IMR-90 (cell line): ENCODE measurements around the gene EYS. TPM values are rescaled to one million over a fixed set of nuclear protein-coding genes. Genes with fewer than 3 reads are reported as not detected.

Source experiments
- ATAC-seq: fragments of 200-7000 bp; cut with Tn5 transposase; 2 replicates; pipeline ENCODE4 v1.9.1; 2020; ENCODE audit warnings: low read depth, mild to moderate bottlenecking, moderate library complexity
- BruUV-seq: library from RNA; stranded (reverse); fragments of 400-500 nt; replicated peaks from 2 replicates; lab custom pipeline; 2021; lab: Mats Ljungman, UMichigan
- CTCF ChIA-PET: fragments of 300-600 bp; formaldehyde crosslinking; extraction: SDS; loops from one replicate; lab custom pipeline; 2021; ENCODE audit warnings: antibody characterized with exemption; lab: Yijun Ruan, JAX
- POLR2A ChIA-PET: fragments of 300-600 bp; sonication (Branson Sonifier 250); formaldehyde crosslinking; loops from one replicate; lab custom pipeline; 2022; ENCODE audit warnings: antibody characterized with exemption; ENCODE audit not compliant: unreplicated experiment; lab: Charles Lee
- DNase-seq: peaks from one replicate; pipeline ENCODE4 v3.0.0; 2013
- H2AFZ ChIP-seq: replicated peaks from 2 replicates; pipeline ENCODE3; 2013; ENCODE audit warnings: low read length, mild to moderate bottlenecking; ENCODE audit not compliant: poor library complexity
- H2AK5ac ChIP-seq: 2 replicates; pipeline ENCODE4 v1.6.1; 2013; ENCODE audit warnings: low read depth, low read length, inconsistent platforms
- H2AK9ac ChIP-seq: replicated peaks from 2 replicates; pipeline ENCODE3; 2013; ENCODE audit warnings: mild to moderate bottlenecking, low read depth, low read length, moderate library complexity; ENCODE audit not compliant: poor library complexity
- H2BK120ac ChIP-seq: 2 replicates; pipeline ENCODE4 v1.6.1; 2013; ENCODE audit warnings: low read depth, low read length, inconsistent platforms
- H2BK15ac ChIP-seq: 3 replicates; pipeline ENCODE4 v1.6.1; 2013; ENCODE audit warnings: low read depth, low read length, inconsistent platforms
- H2BK20ac ChIP-seq: 2 replicates; pipeline ENCODE4 v1.6.1; 2013; ENCODE audit warnings: low read depth, mild to moderate bottlenecking, inconsistent platforms, low read length, moderate library complexity
- H2BK5ac ChIP-seq: 2 replicates; pipeline ENCODE4 v1.6.1; 2013; ENCODE audit warnings: mild to moderate bottlenecking, low read depth, low read length, inconsistent platforms; ENCODE audit not compliant: poor library complexity, severe bottlenecking
- H3K14ac ChIP-seq: replicated peaks from 2 replicates; pipeline ENCODE4 v1.6.1; 2013; ENCODE audit warnings: low read depth, low read length, inconsistent platforms
- H3K18ac ChIP-seq: 2 replicates; pipeline ENCODE4 v1.6.1; 2013; ENCODE audit warnings: low read depth, low read length, control low read depth
- H3K23ac ChIP-seq: 2 replicates; pipeline ENCODE4 v1.6.1; 2013; ENCODE audit warnings: low read depth, low read length, inconsistent platforms
- H3K27ac ChIP-seq: 2 replicates; pipeline ENCODE4 v1.5.1; 2013; ENCODE audit warnings: mild to moderate bottlenecking, control low read depth, low read length; ENCODE audit not compliant: insufficient read depth
- H3K27me3 ChIP-seq: 2 replicates; pipeline ENCODE4 v1.6.1; 2013; ENCODE audit warnings: low read length; ENCODE audit not compliant: control insufficient read depth, insufficient read depth
- H3K36me3 ChIP-seq: 2 replicates; pipeline ENCODE4 v1.6.1; 2013; ENCODE audit warnings: low read length, mixed read lengths; ENCODE audit not compliant: control insufficient read depth, insufficient read depth
- H3K4ac ChIP-seq: 2 replicates; pipeline ENCODE4 v1.6.1; 2013; ENCODE audit warnings: low read depth, low read length, inconsistent platforms
- H3K4me1 ChIP-seq: 2 replicates; pipeline ENCODE4 v1.6.1; 2013; ENCODE audit warnings: low read length, mixed read lengths; ENCODE audit not compliant: control insufficient read depth, insufficient read depth
- H3K4me2 ChIP-seq: 2 replicates; pipeline ENCODE4 v1.6.1; 2013; ENCODE audit warnings: low read depth, mild to moderate bottlenecking, control low read depth, low read length, moderate library complexity
- H3K4me3 ChIP-seq: 2 replicates; pipeline ENCODE4 v1.5.1; 2013; ENCODE audit warnings: low read depth, mild to moderate bottlenecking, control low read depth, low read length, moderate library complexity; ENCODE audit not compliant: insufficient read depth
- H3K56ac ChIP-seq: 2 replicates; pipeline ENCODE4 v1.6.1; 2013; ENCODE audit warnings: low read length, inconsistent platforms; ENCODE audit not compliant: insufficient read depth; ENCODE audit errors: extremely low read depth
- H3K79me1 ChIP-seq, 2 experiments: 2 replicates each; pipeline ENCODE4 v1.6.1; 2013; ENCODE audit warnings: low read length in 2 of 2, inconsistent platforms in 1 of 2, low read depth in 1 of 2
- H3K9ac ChIP-seq: 2 replicates; pipeline ENCODE4 v1.6.1; 2013; ENCODE audit warnings: low read depth, low read length, control low read depth
- H3K9me1 ChIP-seq: 2 replicates; pipeline ENCODE4 v1.6.1; 2013; ENCODE audit warnings: low read length, inconsistent platforms; ENCODE audit not compliant: insufficient read depth
- H3K9me3 ChIP-seq: 2 replicates; pipeline ENCODE4 v1.6.1; 2013; ENCODE audit warnings: low read length; ENCODE audit not compliant: control insufficient read depth, insufficient read depth
- H4K20me1 ChIP-seq: 2 replicates; pipeline ENCODE4 v1.6.1; 2013; ENCODE audit warnings: low read length, inconsistent platforms; ENCODE audit not compliant: insufficient read depth
- H4K5ac ChIP-seq: 2 replicates; pipeline ENCODE4 v1.6.1; 2013; ENCODE audit warnings: mild to moderate bottlenecking, low read depth, low read length, control low read depth
- H4K8ac ChIP-seq, 2 experiments: 2 replicates each; pipeline ENCODE4 v1.6.1; 2013; ENCODE audit warnings: low read depth in 2 of 2, low read length in 2 of 2, control low read depth in 1 of 2, inconsistent platforms in 1 of 2
- H4K91ac ChIP-seq: 2 replicates; pipeline ENCODE4 v1.6.1; 2013; ENCODE audit warnings: low read depth, low read length, inconsistent platforms; ENCODE audit not compliant: insufficient read depth
- BHLHE40 ChIP-seq: fragments of 150-350 bp; IDR thresholded peaks from 2 replicates; pipeline ENCODE4 v1.6.1; 2016; ENCODE audit warnings: mild to moderate bottlenecking, low read depth, low read length
- CEBPB ChIP-seq: IDR thresholded peaks from 2 replicates; pipeline ENCODE4 v1.6.1; 2012; ENCODE audit warnings: low read depth, low read length, improper control_type of control experiment
- CHD1 ChIP-seq: IDR thresholded peaks from 2 replicates; pipeline ENCODE4 v1.6.1; 2012; ENCODE audit warnings: low read depth, low read length, improper control_type of control experiment
- MAFK ChIP-seq: IDR thresholded peaks from 2 replicates; pipeline ENCODE4 v1.6.1; 2012; ENCODE audit warnings: low read depth, low read length, improper control_type of control experiment
- MAZ ChIP-seq: IDR thresholded peaks from 2 replicates; pipeline ENCODE4 v1.6.1; 2012; ENCODE audit warnings: low read depth, mild to moderate bottlenecking, low read length, improper control_type of control experiment, moderate library complexity, borderline replicate concordance
- MXI1 ChIP-seq: IDR thresholded peaks from 2 replicates; pipeline ENCODE4 v1.6.1; 2012; ENCODE audit warnings: low read depth, mild to moderate bottlenecking, low read length, moderate library complexity, borderline replicate concordance
- NFE2L2 ChIP-seq: fragments of 150-350 bp; IDR thresholded peaks from 2 replicates; pipeline ENCODE4 v1.6.1; 2016; ENCODE audit warnings: low read depth, mild to moderate bottlenecking, low read length
- POLR2A ChIP-seq: IDR thresholded peaks from 2 replicates; pipeline ENCODE4 v1.6.1; 2012; ENCODE audit warnings: mild to moderate bottlenecking, low read depth, low read length
- RAD21 ChIP-seq: IDR thresholded peaks from 2 replicates; pipeline ENCODE4 v1.6.1; 2012; ENCODE audit warnings: low read length, improper control_type of control experiment
- RCOR1 ChIP-seq: IDR thresholded peaks from 2 replicates; pipeline ENCODE4 v1.6.1; 2012; ENCODE audit warnings: mild to moderate bottlenecking, low read length, improper control_type of control experiment; ENCODE audit not compliant: insufficient replicate concordance
- SMC3 ChIP-seq: fragments of 150-350 bp; IDR thresholded peaks from 2 replicates; pipeline ENCODE4 v1.6.1; 2016; ENCODE audit warnings: low read depth, mild to moderate bottlenecking, antibody characterized with exemption, low read length, moderate library complexity
- WGBS, 2 experiments: methylation state at CpG; one replicate each; pipeline versions ENCODE4 v1.1.5 to v1.1.7; 2013; ENCODE audit warnings: missing lambda C conversion rate in 2 of 2; ENCODE audit not compliant: insufficient read length in 1 of 2; ENCODE audit errors: extremely low coverage in 2 of 2; 5-methylcytosine and 5-hydroxymethylcytosine counted together
- dilution Hi-C: fragments of 300-500 bp; cut with HindIII; formaldehyde crosslinking; loops from one replicate; pipeline ENCODE4 v1.14.3; 2018; ENCODE audit warnings: low sequenced_read_pairs; ENCODE audit not compliant: unreplicated experiment
- in situ Hi-C: fragments of 300-500 bp; cut with MboI; formaldehyde crosslinking; loops from 3 replicates; pipeline ENCODE4 v1.14.3; 2019; ENCODE audit warnings: low sequenced_read_pairs, inconsistent platforms, mixed read lengths
- intact Hi-C: fragments of 100-400 bp; cut with micrococcal nuclease; formaldehyde crosslinking; loops from 2 replicates; pipeline ENCODE4 v1.10.0; 2022
- polyA plus RNA-seq, 3 experiments: library from polyadenylated mRNA; depleted of rRNA; stranded (reverse); fragments of >200 nt; gene quantifications; 2 replicates each; pipeline ENCODE4 v1.2.3, GENCODE V29; 2012; ENCODE audit warnings: low replicate concordance in 1 of 3
- total RNA-seq: library from RNA; depleted of rRNA; stranded (reverse); fragments of >200 nt; gene quantifications from 2 replicates; pipeline ENCODE4 v1.2.3, GENCODE V29; 2012
- TF ChIP-seq, protein P1 (sequence below): conservative IDR thresholded peaks from 2 replicates; pipeline ENCODE4 v1.5.1; 2012; ENCODE audit warnings: mild to moderate bottlenecking, low read depth, low read length, improper control_type of control experiment
- TF ChIP-seq, protein P2 (sequence below): fragments of 150-350 bp; IDR thresholded peaks from 2 replicates; pipeline ENCODE4 v1.6.1; 2017; ENCODE audit warnings: mild to moderate bottlenecking, antibody characterized with exemption, low read length, low read depth

EYS gene
- total and polyA plus RNA-seq, 2 of the 4 experiments (the other 2 are of a cell fraction): under 0.01 TPM; not detected in 1

GRCh38 chr6:64046746-64047208 lies 1660.2 kb downstream of the EYS start:
- no peaks in the 10 kb centered on the region for H3K4me1 ChIP-seq
- no peak overlapping the region for H3K4me2 ChIP-seq
- H4K5ac ChIP-seq: no peak overlapping the region
- H3K27me3 ChIP-seq: no peaks in the 10 kb centered on the region
- H2BK20ac ChIP-seq: no peak overlapping the region
- DNase-seq: no peak
- H2BK15ac ChIP-seq: no peak overlapping the region
- H3K79me1 ChIP-seq: no peaks in the 10 kb centered on the region
- no peak overlapping the region for H2AFZ ChIP-seq
- TF ChIP-seq MAFK: no peak
- no peak for TF ChIP-seq MAZ
- TF ChIP-seq CEBPB: no peak
- no peak for TF ChIP-seq CHD1
- TF ChIP-seq, protein P1, sequence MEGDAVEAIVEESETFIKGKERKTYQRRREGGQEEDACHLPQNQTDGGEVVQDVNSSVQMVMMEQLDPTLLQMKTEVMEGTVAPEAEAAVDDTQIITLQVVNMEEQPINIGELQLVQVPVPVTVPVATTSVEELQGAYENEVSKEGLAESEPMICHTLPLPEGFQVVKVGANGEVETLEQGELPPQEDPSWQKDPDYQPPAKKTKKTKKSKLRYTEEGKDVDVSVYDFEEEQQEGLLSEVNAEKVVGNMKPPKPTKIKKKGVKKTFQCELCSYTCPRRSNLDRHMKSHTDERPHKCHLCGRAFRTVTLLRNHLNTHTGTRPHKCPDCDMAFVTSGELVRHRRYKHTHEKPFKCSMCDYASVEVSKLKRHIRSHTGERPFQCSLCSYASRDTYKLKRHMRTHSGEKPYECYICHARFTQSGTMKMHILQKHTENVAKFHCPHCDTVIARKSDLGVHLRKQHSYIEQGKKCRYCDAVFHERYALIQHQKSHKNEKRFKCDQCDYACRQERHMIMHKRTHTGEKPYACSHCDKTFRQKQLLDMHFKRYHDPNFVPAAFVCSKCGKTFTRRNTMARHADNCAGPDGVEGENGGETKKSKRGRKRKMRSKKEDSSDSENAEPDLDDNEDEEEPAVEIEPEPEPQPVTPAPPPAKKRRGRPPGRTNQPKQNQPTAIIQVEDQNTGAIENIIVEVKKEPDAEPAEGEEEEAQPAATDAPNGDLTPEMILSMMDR: no peak
- no peak for TF ChIP-seq RAD21
- TF ChIP-seq, protein P2, sequence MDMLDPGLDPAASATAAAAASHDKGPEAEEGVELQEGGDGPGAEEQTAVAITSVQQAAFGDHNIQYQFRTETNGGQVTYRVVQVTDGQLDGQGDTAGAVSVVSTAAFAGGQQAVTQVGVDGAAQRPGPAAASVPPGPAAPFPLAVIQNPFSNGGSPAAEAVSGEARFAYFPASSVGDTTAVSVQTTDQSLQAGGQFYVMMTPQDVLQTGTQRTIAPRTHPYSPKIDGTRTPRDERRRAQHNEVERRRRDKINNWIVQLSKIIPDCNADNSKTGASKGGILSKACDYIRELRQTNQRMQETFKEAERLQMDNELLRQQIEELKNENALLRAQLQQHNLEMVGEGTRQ: no peak
- TF ChIP-seq MXI1: no peak
- TF ChIP-seq NFE2L2: no peak
- no peak for TF ChIP-seq RCOR1
- TF ChIP-seq BHLHE40: no peak
- no peak for TF ChIP-seq POLR2A
- TF ChIP-seq SMC3: no peak
- H3K18ac ChIP-seq: no peak overlapping the region
- H3K4me3 ChIP-seq: no peak overlapping the region
- CTCF ChIA-PET: interaction anchor here (0.6 kb wide), 1 partner anchor 103 kb away, joined by 3 read pairs; no protein-coding TSS in a partner anchor
- no peak overlapping the region for H2AK5ac ChIP-seq
- H2BK5ac ChIP-seq: no peak overlapping the region
- H3K9me1 ChIP-seq: no peaks in the 10 kb centered on the region
- intact Hi-C loops: no loop called here
- H2BK120ac ChIP-seq: no peak overlapping the region
- in situ Hi-C loops: no loop called here
- no peak for ATAC-seq
- H3K27ac ChIP-seq: no peak overlapping the region
- H3K56ac ChIP-seq: no peak overlapping the region
- no peaks in the 10 kb centered on the region for H3K9me3 ChIP-seq
- H3K14ac ChIP-seq: no peak overlapping the region
- no peak overlapping the region for H3K4ac ChIP-seq
- POLR2A ChIA-PET: no interaction called here
- H2AK9ac ChIP-seq: no peak overlapping the region
- H3K9ac ChIP-seq: no peak overlapping the region
- dilution Hi-C loops: no loop called here
- no TSS peak for BruUV-seq
- no CpG with 5 or more reads among the region's 1 CpG for WGBS, 2 experiments
- no peak overlapping the region for H3K23ac ChIP-seq
- no peak overlapping the region for H4K8ac ChIP-seq
- no peaks in the 10 kb centered on the region for H3K36me3 ChIP-seq
- H4K91ac ChIP-seq: no peak overlapping the region
- H4K20me1 ChIP-seq: no peaks in the 10 kb centered on the region
